ENCODE measurements around the gene EME1. TPM values are rescaled to one million over a fixed set of nuclear protein-coding genes. Genes with fewer than 3 reads are reported as not detected.

The EME1 gene
- total and polyA plus RNA-seq, 2 of the 8 experiments (the other 6 are each of a cell fraction or from before 2014, with no cell fraction given), result 13.9 to 16.3 TPM

GRCh38 chr17:50365165-50365564 lies 7.9 kb upstream of the EME1 start:
- no peak overlapping the region for H2BK20ac ChIP-seq (ENCODE audit: low read length)
- no peak overlapping the region for H3K14ac ChIP-seq (ENCODE audit: insufficient read length)
- H4K20me1 ChIP-seq (replicated peaks in 1 of 2; ENCODE audit: control insufficient read depth in 1 of 2, insufficient read depth in 2 of 2, low read length in 2 of 2), result peaks cover 8 to 22% of the 10 kb centered on the region in 2 experiments
- no peak overlapping the region for H3K4me3 ChIP-seq (ENCODE audit: extremely low read depth in 1 of 4, insufficient read depth in 2 of 4, low read depth in 3 of 4, low read length in 4 of 4)
- no peak overlapping the region for H2AK5ac ChIP-seq (ENCODE audit: low read depth, low read length)
- H3K4me1 ChIP-seq (replicated peaks in 1 of 4; ENCODE audit: control insufficient read depth in 3 of 4, insufficient read depth in 4 of 4, low read length in 3 of 4), result peaks cover 0 to 27% (median 11%) of the 10 kb centered on the region in 4 experiments; a peak in 6 of 7 replicates
- no peak overlapping the region for H4K5ac ChIP-seq (ENCODE audit: insufficient read length, low read depth, low read length)
- H3K56ac ChIP-seq (replicated peaks; ENCODE audit: insufficient read length, low read depth, low read length), result no peak overlapping the region
- no peak overlapping the region for H3K23ac ChIP-seq (ENCODE audit: insufficient read length)
- H3K27me3 ChIP-seq (replicated peaks in 1 of 4; ENCODE audit: control insufficient read depth in 3 of 4, extremely low read depth in 1 of 4, insufficient read depth in 3 of 4, low read length in 3 of 4), result no peaks in the 10 kb centered on the region
- no peak overlapping the region for H4K8ac ChIP-seq (ENCODE audit: extremely low read depth, insufficient read depth, low read length)
- H2BK120ac ChIP-seq (replicated peaks; ENCODE audit: low read depth, low read length), result no peak overlapping the region
- no peak overlapping the region; the same call in 1 of the 2 replicates for H2BK5ac ChIP-seq (ENCODE audit: low read depth, low read length)
- no peaks in the 10 kb centered on the region for H3K79me2 ChIP-seq (ENCODE audit: control insufficient read depth in 1 of 2, insufficient read depth in 2 of 2, low read length in 2 of 2)
- no peak overlapping the region for H4K91ac ChIP-seq (replicated peaks; ENCODE audit: insufficient read length, low read length)
- H2AFZ ChIP-seq (ENCODE audit: low read length), result no peak overlapping the region
- FAIRE-seq, result no peak
- H3K18ac ChIP-seq (ENCODE audit: extremely low read depth, low read length), result no peak overlapping the region
- 54% methylated on average over 2 of the region's 2 CpGs; no CpG with 5 or more reads in 1 of the 2 experiments for WGBS, 2 experiments (ENCODE audit: extremely low coverage in 1 of 2, insufficient coverage in 1 of 2, insufficient read length in 1 of 2, insufficient replicate concordance in 2 of 2, low coverage in 1 of 2, low lambda C conversion rate in 2 of 2, missing lambda C conversion rate in 1 of 2)
- H2BK15ac ChIP-seq (ENCODE audit: low read length), result no peak overlapping the region
- no peak for DNase-seq (ENCODE audit: low read depth in 1 of 2, low spot score in 2 of 2)
- H3K23me2 ChIP-seq (ENCODE audit: low read depth, low read length), result no peaks in the 10 kb centered on the region
- H3K27ac ChIP-seq (ENCODE audit: low read depth, low read length), result no peak overlapping the region
- POLR2A ChIA-PET (ENCODE audit: partially characterized antibody), result interaction anchor here (0.6 to 20.2 kb wide), 6 partner anchors 15 to 134 kb away, joined by 3 to 313 read pairs (median 3); partner anchors contain the start of genes EME1, LRRC59, MRPL27 and XYLT2
- H2BK12ac ChIP-seq (ENCODE audit: low read depth, low read length), result no peak overlapping the region
- H3K9ac ChIP-seq (replicated peaks in 1 of 4; ENCODE audit: extremely low read depth in 1 of 4, low read depth in 3 of 4, low read length in 3 of 4), result no peak overlapping the region
- no peak overlapping the region for H3K4ac ChIP-seq (replicated peaks; ENCODE audit: insufficient read length, low read depth, low read length)
- H3K79me1 ChIP-seq (ENCODE audit: low read depth, low read length), result no peaks in the 10 kb centered on the region
- no peaks in the 10 kb centered on the region for H3K9me3 ChIP-seq (ENCODE audit: insufficient read depth in 2 of 2, low read depth in 1 of 2, low read length in 1 of 2)
- CTCF ChIA-PET (ENCODE audit: partially characterized antibody), result interaction anchor here (0.6 to 6.1 kb wide), 13 partner anchors 11 to 363 kb away, joined by 3 to 58 read pairs (median 4); partner anchors contain the start of gene LRRC59
- H3K4me2 ChIP-seq (ENCODE audit: insufficient read depth in 1 of 2, low read depth in 2 of 2, low read length in 2 of 2), result no peak overlapping the region
- no peak for TF ChIP-seq FOSL1 (IDR thresholded peaks at IDR 0.05; ENCODE audit: insufficient read depth, low read depth, low read length)
- no peak for TF ChIP-seq ASH2L (IDR thresholded peaks at IDR 0.05; ENCODE audit: low read length)
- TF ChIP-seq JUND (IDR thresholded peaks at IDR 0.05; ENCODE audit: low read length), result no peak
- no peak for TF ChIP-seq RNF2 (IDR thresholded peaks at IDR 0.05; ENCODE audit: borderline replicate concordance, low read depth, low read length, missing control alignments, poor library complexity, severe bottlenecking)
- peaks cover 15 to 37% (median 22%) of the 10 kb centered on the region in 4 experiments; a peak in 7 of 8 replicates for H3K36me3 ChIP-seq (ENCODE audit: control insufficient read depth in 2 of 4, insufficient read depth in 4 of 4, low read length in 3 of 4)

Data from H1 (cell line).